GM12874 (cell line): ENCODE measurements around the gene STK24.

Source experiments
- TF ChIP-seq, protein P1 (sequence below): IDR thresholded peaks from 2 replicates; pipeline ENCODE4 v1.5.1; 2011; ENCODE audit warnings: low read depth, mild to moderate bottlenecking, control low read depth, low read length, moderate library complexity; ENCODE audit not compliant: insufficient read depth

STK24 gene

DNA sequence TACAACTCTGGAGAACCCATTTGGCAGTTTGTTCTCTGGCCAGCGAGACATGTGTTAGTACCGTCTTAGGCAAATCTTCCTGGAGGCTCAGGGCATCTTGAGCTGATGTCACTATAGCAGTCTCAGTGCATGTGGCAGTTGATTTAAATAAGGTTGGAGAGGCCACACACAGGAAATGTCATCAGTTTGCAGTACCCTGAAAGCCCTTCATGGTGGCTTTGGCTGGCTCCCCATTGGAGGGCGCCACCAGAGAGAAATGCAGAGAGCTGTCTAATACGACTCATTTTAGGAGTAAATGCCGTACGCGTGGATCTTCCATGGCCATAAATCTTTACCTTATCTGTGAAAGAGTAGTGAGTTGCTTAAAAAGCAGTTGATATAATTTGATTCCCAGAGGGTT lies 163.1 kb downstream of the STK24 start:
- TF ChIP-seq, protein P1, sequence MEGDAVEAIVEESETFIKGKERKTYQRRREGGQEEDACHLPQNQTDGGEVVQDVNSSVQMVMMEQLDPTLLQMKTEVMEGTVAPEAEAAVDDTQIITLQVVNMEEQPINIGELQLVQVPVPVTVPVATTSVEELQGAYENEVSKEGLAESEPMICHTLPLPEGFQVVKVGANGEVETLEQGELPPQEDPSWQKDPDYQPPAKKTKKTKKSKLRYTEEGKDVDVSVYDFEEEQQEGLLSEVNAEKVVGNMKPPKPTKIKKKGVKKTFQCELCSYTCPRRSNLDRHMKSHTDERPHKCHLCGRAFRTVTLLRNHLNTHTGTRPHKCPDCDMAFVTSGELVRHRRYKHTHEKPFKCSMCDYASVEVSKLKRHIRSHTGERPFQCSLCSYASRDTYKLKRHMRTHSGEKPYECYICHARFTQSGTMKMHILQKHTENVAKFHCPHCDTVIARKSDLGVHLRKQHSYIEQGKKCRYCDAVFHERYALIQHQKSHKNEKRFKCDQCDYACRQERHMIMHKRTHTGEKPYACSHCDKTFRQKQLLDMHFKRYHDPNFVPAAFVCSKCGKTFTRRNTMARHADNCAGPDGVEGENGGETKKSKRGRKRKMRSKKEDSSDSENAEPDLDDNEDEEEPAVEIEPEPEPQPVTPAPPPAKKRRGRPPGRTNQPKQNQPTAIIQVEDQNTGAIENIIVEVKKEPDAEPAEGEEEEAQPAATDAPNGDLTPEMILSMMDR: no peak

DNA sequence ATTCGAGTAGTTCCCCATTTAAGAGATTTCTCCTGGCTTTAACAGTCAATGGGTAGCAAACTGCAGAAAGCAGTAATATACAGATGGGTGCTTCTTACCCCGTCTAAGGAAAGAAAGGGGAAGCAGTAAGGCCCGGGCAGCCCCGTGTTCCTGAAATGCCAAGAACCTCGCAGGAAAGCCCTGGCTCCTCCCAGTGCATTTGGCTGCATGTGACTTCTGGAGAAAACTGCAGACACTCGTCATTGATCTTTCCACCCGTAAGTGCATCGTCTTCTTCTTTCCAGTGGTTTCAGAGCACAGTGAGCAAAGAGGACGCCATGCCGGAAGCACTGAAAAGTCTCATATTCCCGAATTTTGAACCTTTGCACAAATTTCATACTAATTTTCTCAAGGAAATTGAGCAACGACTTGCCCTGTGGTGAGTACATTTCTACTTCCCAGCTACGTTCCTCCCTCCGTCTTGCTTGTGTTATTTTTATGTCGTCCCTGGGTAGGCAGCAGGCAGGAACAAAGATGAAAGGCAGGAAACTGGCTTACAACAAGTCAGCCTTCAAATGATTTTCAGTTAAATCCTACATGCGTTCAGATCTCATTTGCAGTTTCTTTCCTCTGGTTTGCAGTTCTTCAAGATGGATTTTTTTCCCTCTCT lies 165.2 kb downstream of the STK24 start:
- TF ChIP-seq, protein P1: no peak

DNA sequence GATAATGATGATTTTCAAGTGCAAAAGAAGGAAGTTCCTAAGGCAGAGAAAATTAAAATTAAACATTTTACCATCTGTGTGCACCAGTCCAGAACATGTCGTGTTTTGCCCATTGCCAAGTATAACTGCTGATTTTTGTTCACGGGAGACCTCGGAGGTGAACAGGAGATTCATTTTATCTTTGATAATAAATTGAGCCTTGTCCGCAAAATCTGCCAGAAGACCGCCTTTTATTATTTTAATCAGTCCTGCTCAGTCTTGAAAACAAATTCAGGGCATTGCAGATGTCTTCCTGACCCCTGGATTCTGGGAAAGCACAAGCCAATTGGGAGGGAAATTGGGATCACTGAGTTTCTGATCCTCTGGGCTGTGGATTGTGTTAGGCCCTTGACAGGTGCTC lies 165.9 kb downstream of the STK24 start:
- TF ChIP-seq, protein P1: no peak

DNA sequence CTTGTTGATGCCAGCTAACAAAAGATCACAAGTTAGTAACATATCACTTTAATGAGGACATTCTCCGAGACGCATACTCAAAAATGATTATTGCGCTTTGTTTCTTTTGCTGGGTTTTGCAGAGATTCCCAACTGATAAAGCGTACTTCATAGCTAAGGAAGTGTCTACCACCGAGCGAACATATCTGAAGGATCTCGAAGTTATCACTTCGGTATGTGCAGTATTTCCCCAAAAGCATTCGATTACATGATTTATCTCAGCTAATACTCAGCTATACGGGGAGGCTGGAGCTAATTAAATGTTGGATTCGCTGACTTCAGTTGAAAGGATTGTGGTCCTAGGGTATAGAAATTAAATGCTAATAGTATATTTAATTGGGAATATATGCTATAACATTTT lies 166.3 kb downstream of the STK24 start:
- TF ChIP-seq, protein P1: no peak

DNA sequence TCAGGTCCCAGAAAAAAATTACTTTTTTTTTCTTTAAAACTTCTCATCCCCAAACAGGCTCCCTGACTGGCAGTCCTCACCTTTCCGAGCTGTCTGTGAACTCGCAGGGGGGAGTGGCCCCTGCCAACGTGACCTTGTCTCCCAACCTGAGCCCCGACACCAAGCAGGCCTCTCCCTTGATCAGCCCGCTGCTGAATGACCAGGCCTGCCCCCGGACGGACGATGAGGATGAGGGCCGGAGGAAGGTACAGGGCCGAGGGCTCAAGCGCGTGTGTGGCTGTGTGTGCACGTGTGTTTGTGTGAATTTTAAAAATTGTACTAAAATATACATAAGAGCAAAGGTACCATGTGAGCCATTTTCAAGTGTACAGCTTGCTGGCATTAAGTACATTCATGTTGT lies 167.6 kb downstream of the STK24 start:
- TF ChIP-seq, protein P1: no peak

DNA sequence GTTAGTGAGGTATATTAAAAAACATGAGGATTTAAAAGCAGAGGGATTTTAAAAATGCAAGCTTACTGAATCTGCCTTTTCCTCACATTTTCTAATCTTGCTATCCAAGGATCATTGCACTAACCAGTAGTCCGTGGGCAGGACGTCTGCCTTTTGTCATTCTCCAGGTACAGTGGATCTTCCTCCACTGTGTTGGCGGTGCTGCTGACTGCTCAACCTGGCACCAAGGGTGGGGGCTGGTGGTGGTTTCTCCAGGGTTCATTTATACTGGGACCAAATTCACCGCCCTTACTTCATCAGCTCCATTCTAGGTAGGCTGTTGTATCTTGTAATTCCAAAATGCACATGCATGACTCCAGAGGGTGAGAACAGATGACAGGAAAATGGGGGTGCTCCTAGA lies 169.3 kb downstream of the STK24 start:
- TF ChIP-seq, protein P1: no peak

DNA sequence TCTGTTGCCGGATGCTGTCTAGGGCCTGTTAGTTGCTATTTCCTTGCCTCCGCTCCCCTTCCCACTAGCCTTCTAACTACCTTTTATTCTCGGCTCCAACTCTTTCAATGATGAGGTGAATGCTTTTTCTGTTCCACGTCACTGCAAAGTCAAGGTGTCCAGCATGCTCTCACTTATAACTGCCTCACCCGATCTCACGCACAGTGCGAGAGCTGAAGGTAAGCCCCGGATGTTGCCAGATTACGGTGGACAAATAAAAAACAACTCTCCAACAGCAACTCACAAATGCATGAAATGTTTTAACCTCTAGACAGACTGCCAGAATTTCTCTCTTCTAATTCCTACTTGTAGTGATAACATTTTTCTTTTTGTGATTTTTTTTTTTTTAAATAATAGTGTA lies 169.9 kb downstream of the STK24 start:
- TF ChIP-seq, protein P1: no peak
